IMR-90 (cell line): ENCODE data around the gene ATXN1. TPM values are rescaled to one million over a fixed set of nuclear protein-coding genes. Genes with fewer than 3 reads are reported as not detected.

Experiments
- ATAC-seq: fragments of 200-7000 bp; cut with Tn5 transposase; 2 replicates; pipeline ENCODE4 v1.9.1; 2020; ENCODE audit warnings: low read depth, mild to moderate bottlenecking, moderate library complexity
- BruUV-seq: library from RNA; stranded (reverse); fragments of 400-500 nt; replicated peaks from 2 replicates; lab custom pipeline; 2021; lab: Mats Ljungman, UMichigan
- CTCF ChIA-PET: fragments of 300-600 bp; formaldehyde crosslinking; extraction: SDS; loops from one replicate; lab custom pipeline; 2021; ENCODE audit warnings: antibody characterized with exemption; lab: Yijun Ruan, JAX
- POLR2A ChIA-PET: fragments of 300-600 bp; sonication (Branson Sonifier 250); formaldehyde crosslinking; loops from one replicate; lab custom pipeline; 2022; ENCODE audit warnings: antibody characterized with exemption; ENCODE audit not compliant: unreplicated experiment; lab: Charles Lee
- DNase-seq: peaks from one replicate; pipeline ENCODE4 v3.0.0; 2013
- H2AFZ ChIP-seq: replicated peaks from 2 replicates; pipeline ENCODE3; 2013; ENCODE audit warnings: low read length, mild to moderate bottlenecking; ENCODE audit not compliant: poor library complexity
- H2AK5ac ChIP-seq: 2 replicates; pipeline ENCODE4 v1.6.1; 2013; ENCODE audit warnings: low read depth, low read length, inconsistent platforms
- H2AK9ac ChIP-seq: replicated peaks from 2 replicates; pipeline ENCODE3; 2013; ENCODE audit warnings: mild to moderate bottlenecking, low read depth, low read length, moderate library complexity; ENCODE audit not compliant: poor library complexity
- H2BK120ac ChIP-seq: 2 replicates; pipeline ENCODE4 v1.6.1; 2013; ENCODE audit warnings: low read depth, low read length, inconsistent platforms
- H2BK15ac ChIP-seq: 3 replicates; pipeline ENCODE4 v1.6.1; 2013; ENCODE audit warnings: low read depth, low read length, inconsistent platforms
- H2BK20ac ChIP-seq: 2 replicates; pipeline ENCODE4 v1.6.1; 2013; ENCODE audit warnings: low read depth, mild to moderate bottlenecking, inconsistent platforms, low read length, moderate library complexity
- H2BK5ac ChIP-seq: 2 replicates; pipeline ENCODE4 v1.6.1; 2013; ENCODE audit warnings: mild to moderate bottlenecking, low read depth, low read length, inconsistent platforms; ENCODE audit not compliant: poor library complexity, severe bottlenecking
- H3K14ac ChIP-seq: replicated peaks from 2 replicates; pipeline ENCODE4 v1.6.1; 2013; ENCODE audit warnings: low read depth, low read length, inconsistent platforms
- H3K18ac ChIP-seq: 2 replicates; pipeline ENCODE4 v1.6.1; 2013; ENCODE audit warnings: low read depth, low read length, control low read depth
- H3K23ac ChIP-seq: 2 replicates; pipeline ENCODE4 v1.6.1; 2013; ENCODE audit warnings: low read depth, low read length, inconsistent platforms
- H3K27ac ChIP-seq: 2 replicates; pipeline ENCODE4 v1.5.1; 2013; ENCODE audit warnings: mild to moderate bottlenecking, control low read depth, low read length; ENCODE audit not compliant: insufficient read depth
- H3K27me3 ChIP-seq: 2 replicates; pipeline ENCODE4 v1.6.1; 2013; ENCODE audit warnings: low read length; ENCODE audit not compliant: control insufficient read depth, insufficient read depth
- H3K36me3 ChIP-seq: 2 replicates; pipeline ENCODE4 v1.6.1; 2013; ENCODE audit warnings: low read length, mixed read lengths; ENCODE audit not compliant: control insufficient read depth, insufficient read depth
- H3K4ac ChIP-seq: 2 replicates; pipeline ENCODE4 v1.6.1; 2013; ENCODE audit warnings: low read depth, low read length, inconsistent platforms
- H3K4me1 ChIP-seq: 2 replicates; pipeline ENCODE4 v1.6.1; 2013; ENCODE audit warnings: low read length, mixed read lengths; ENCODE audit not compliant: control insufficient read depth, insufficient read depth
- H3K4me2 ChIP-seq: 2 replicates; pipeline ENCODE4 v1.6.1; 2013; ENCODE audit warnings: low read depth, mild to moderate bottlenecking, control low read depth, low read length, moderate library complexity
- H3K4me3 ChIP-seq: 2 replicates; pipeline ENCODE4 v1.5.1; 2013; ENCODE audit warnings: low read depth, mild to moderate bottlenecking, control low read depth, low read length, moderate library complexity; ENCODE audit not compliant: insufficient read depth
- H3K56ac ChIP-seq: 2 replicates; pipeline ENCODE4 v1.6.1; 2013; ENCODE audit warnings: low read length, inconsistent platforms; ENCODE audit not compliant: insufficient read depth; ENCODE audit errors: extremely low read depth
- H3K79me1 ChIP-seq, 2 experiments: 2 replicates each; pipeline ENCODE4 v1.6.1; 2013; ENCODE audit warnings: low read length in 2 of 2, inconsistent platforms in 1 of 2, low read depth in 1 of 2
- H3K9ac ChIP-seq: 2 replicates; pipeline ENCODE4 v1.6.1; 2013; ENCODE audit warnings: low read depth, low read length, control low read depth
- H3K9me1 ChIP-seq: 2 replicates; pipeline ENCODE4 v1.6.1; 2013; ENCODE audit warnings: low read length, inconsistent platforms; ENCODE audit not compliant: insufficient read depth
- H3K9me3 ChIP-seq: 2 replicates; pipeline ENCODE4 v1.6.1; 2013; ENCODE audit warnings: low read length; ENCODE audit not compliant: control insufficient read depth, insufficient read depth
- H4K20me1 ChIP-seq: 2 replicates; pipeline ENCODE4 v1.6.1; 2013; ENCODE audit warnings: low read length, inconsistent platforms; ENCODE audit not compliant: insufficient read depth
- H4K5ac ChIP-seq: 2 replicates; pipeline ENCODE4 v1.6.1; 2013; ENCODE audit warnings: mild to moderate bottlenecking, low read depth, low read length, control low read depth
- H4K8ac ChIP-seq, 2 experiments: 2 replicates each; pipeline ENCODE4 v1.6.1; 2013; ENCODE audit warnings: low read depth in 2 of 2, low read length in 2 of 2, control low read depth in 1 of 2, inconsistent platforms in 1 of 2
- H4K91ac ChIP-seq: 2 replicates; pipeline ENCODE4 v1.6.1; 2013; ENCODE audit warnings: low read depth, low read length, inconsistent platforms; ENCODE audit not compliant: insufficient read depth
- BHLHE40 ChIP-seq: fragments of 150-350 bp; IDR thresholded peaks from 2 replicates; pipeline ENCODE4 v1.6.1; 2016; ENCODE audit warnings: mild to moderate bottlenecking, low read depth, low read length
- CEBPB ChIP-seq: IDR thresholded peaks from 2 replicates; pipeline ENCODE4 v1.6.1; 2012; ENCODE audit warnings: low read depth, low read length, improper control_type of control experiment
- CHD1 ChIP-seq: IDR thresholded peaks from 2 replicates; pipeline ENCODE4 v1.6.1; 2012; ENCODE audit warnings: low read depth, low read length, improper control_type of control experiment
- ELK1 ChIP-seq: fragments of 150-350 bp; IDR thresholded peaks from 2 replicates; pipeline ENCODE4 v1.6.1; 2016; ENCODE audit warnings: low read depth, mild to moderate bottlenecking, low read length, moderate library complexity, borderline replicate concordance
- FOS ChIP-seq: fragments of 150-350 bp; IDR thresholded peaks from 2 replicates; pipeline ENCODE4 v1.6.1; 2016; ENCODE audit warnings: low read depth, low read length
- MAFK ChIP-seq: IDR thresholded peaks from 2 replicates; pipeline ENCODE4 v1.6.1; 2012; ENCODE audit warnings: low read depth, low read length, improper control_type of control experiment
- MAZ ChIP-seq: IDR thresholded peaks from 2 replicates; pipeline ENCODE4 v1.6.1; 2012; ENCODE audit warnings: low read depth, mild to moderate bottlenecking, low read length, improper control_type of control experiment, moderate library complexity, borderline replicate concordance
- NFE2L2 ChIP-seq: fragments of 150-350 bp; IDR thresholded peaks from 2 replicates; pipeline ENCODE4 v1.6.1; 2016; ENCODE audit warnings: low read depth, mild to moderate bottlenecking, low read length
- POLR2A ChIP-seq: IDR thresholded peaks from 2 replicates; pipeline ENCODE4 v1.6.1; 2012; ENCODE audit warnings: mild to moderate bottlenecking, low read depth, low read length
- RAD21 ChIP-seq: IDR thresholded peaks from 2 replicates; pipeline ENCODE4 v1.6.1; 2012; ENCODE audit warnings: low read length, improper control_type of control experiment
- RCOR1 ChIP-seq: IDR thresholded peaks from 2 replicates; pipeline ENCODE4 v1.6.1; 2012; ENCODE audit warnings: mild to moderate bottlenecking, low read length, improper control_type of control experiment; ENCODE audit not compliant: insufficient replicate concordance
- RFX5 ChIP-seq: IDR thresholded peaks from 2 replicates; pipeline ENCODE4 v1.8.0; 2012; ENCODE audit warnings: low read depth, mild to moderate bottlenecking, low read length, moderate library complexity
- SMC3 ChIP-seq: fragments of 150-350 bp; IDR thresholded peaks from 2 replicates; pipeline ENCODE4 v1.6.1; 2016; ENCODE audit warnings: low read depth, mild to moderate bottlenecking, antibody characterized with exemption, low read length, moderate library complexity
- WGBS, 2 experiments: methylation state at CpG; one replicate each; pipeline versions ENCODE4 v1.1.5 to v1.1.7; 2013; ENCODE audit warnings: missing lambda C conversion rate in 2 of 2; ENCODE audit not compliant: insufficient read length in 1 of 2; ENCODE audit errors: extremely low coverage in 2 of 2; 5-methylcytosine and 5-hydroxymethylcytosine counted together
- dilution Hi-C: fragments of 300-500 bp; cut with HindIII; formaldehyde crosslinking; loops from one replicate; pipeline ENCODE4 v1.14.3; 2018; ENCODE audit warnings: low sequenced_read_pairs; ENCODE audit not compliant: unreplicated experiment
- in situ Hi-C: fragments of 300-500 bp; cut with MboI; formaldehyde crosslinking; loops from 3 replicates; pipeline ENCODE4 v1.14.3; 2019; ENCODE audit warnings: low sequenced_read_pairs, inconsistent platforms, mixed read lengths
- intact Hi-C: fragments of 100-400 bp; cut with micrococcal nuclease; formaldehyde crosslinking; loops from 2 replicates; pipeline ENCODE4 v1.10.0; 2022
- polyA plus RNA-seq, 3 experiments: library from polyadenylated mRNA; depleted of rRNA; stranded (reverse); fragments of >200 nt; gene quantifications; 2 replicates each; pipeline ENCODE4 v1.2.3, GENCODE V29; 2012; ENCODE audit warnings: low replicate concordance in 1 of 3
- total RNA-seq: library from RNA; depleted of rRNA; stranded (reverse); fragments of >200 nt; gene quantifications from 2 replicates; pipeline ENCODE4 v1.2.3, GENCODE V29; 2012
- TF ChIP-seq, protein P1 (sequence below): fragments of 150-350 bp; IDR thresholded peaks from 2 replicates; pipeline ENCODE4 v1.6.1; 2017; ENCODE audit warnings: mild to moderate bottlenecking, antibody characterized with exemption, low read length, low read depth
- TF ChIP-seq, protein P2 (sequence below): conservative IDR thresholded peaks from 2 replicates; pipeline ENCODE4 v1.5.1; 2012; ENCODE audit warnings: mild to moderate bottlenecking, low read depth, low read length, improper control_type of control experiment

The ATXN1 gene
- total and polyA plus RNA-seq, 2 of the 4 experiments (the other 2 are of a cell fraction), result 7.3 to 11.1 TPM

- Histone ChIP-seq H3K56ac (no peak overlapping the region), H3K23ac (no peak overlapping the region), H2AFZ (no peak overlapping the region), H3K27me3 (no peaks in the 10 kb centered on the region), H2BK120ac (no peak overlapping the region), H3K4me3 (no peak overlapping the region), H3K4me1 (peaks cover 11% of the 10 kb centered on the region), H2BK20ac (no peak overlapping the region), H4K5ac (no peak overlapping the region), H3K36me3 (no peaks in the 10 kb centered on the region), H4K20me1 (no peaks in the 10 kb centered on the region), H3K79me1 (peaks cover 0 to 1% of the 10 kb centered on the region in 2 experiments; a peak in 1 of 4 replicates), H3K9me3 (no peaks in the 10 kb centered on the region), H3K4me2 (no peak overlapping the region), H3K14ac (no peak overlapping the region), H2BK5ac (no peak overlapping the region), H3K27ac (no peak overlapping the region), H3K18ac (no peak overlapping the region), H2BK15ac (no peak overlapping the region; the same call in 2 of the 3 replicates), H2AK9ac (no peak overlapping the region), H2AK5ac (no peak overlapping the region), H3K9me1 (peaks cover 17% of the 10 kb centered on the region), H3K4ac (0 out of 2 replicates have a peak overlapping the region, but pooled peaks have one; percentile 1), H3K9ac (no peak overlapping the region), H4K91ac (no peak overlapping the region), H4K8ac (no peak overlapping the region)
- WGBS, 2 experiments, result no CpG with 5 or more reads among the region's 5 CpGs
- no TSS peak for BruUV-seq
- ATAC-seq, result no peak
- in situ Hi-C loops, result no loop called here
- dilution Hi-C loops, result no loop called here
- TF ChIP-seq CHD1 (no peak), MAZ (no peak), FOS (no peak), NFE2L2 (no peak), RFX5 (no peak), CEBPB (no peak), ELK1 (no peak), SMC3 (no peak), POLR2A (no peak), RAD21 (no peak), MAFK (no peak), RCOR1 (no peak), BHLHE40 (no peak)
- TF ChIP-seq, protein P1, sequence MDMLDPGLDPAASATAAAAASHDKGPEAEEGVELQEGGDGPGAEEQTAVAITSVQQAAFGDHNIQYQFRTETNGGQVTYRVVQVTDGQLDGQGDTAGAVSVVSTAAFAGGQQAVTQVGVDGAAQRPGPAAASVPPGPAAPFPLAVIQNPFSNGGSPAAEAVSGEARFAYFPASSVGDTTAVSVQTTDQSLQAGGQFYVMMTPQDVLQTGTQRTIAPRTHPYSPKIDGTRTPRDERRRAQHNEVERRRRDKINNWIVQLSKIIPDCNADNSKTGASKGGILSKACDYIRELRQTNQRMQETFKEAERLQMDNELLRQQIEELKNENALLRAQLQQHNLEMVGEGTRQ, result no peak
- TF ChIP-seq, protein P2, sequence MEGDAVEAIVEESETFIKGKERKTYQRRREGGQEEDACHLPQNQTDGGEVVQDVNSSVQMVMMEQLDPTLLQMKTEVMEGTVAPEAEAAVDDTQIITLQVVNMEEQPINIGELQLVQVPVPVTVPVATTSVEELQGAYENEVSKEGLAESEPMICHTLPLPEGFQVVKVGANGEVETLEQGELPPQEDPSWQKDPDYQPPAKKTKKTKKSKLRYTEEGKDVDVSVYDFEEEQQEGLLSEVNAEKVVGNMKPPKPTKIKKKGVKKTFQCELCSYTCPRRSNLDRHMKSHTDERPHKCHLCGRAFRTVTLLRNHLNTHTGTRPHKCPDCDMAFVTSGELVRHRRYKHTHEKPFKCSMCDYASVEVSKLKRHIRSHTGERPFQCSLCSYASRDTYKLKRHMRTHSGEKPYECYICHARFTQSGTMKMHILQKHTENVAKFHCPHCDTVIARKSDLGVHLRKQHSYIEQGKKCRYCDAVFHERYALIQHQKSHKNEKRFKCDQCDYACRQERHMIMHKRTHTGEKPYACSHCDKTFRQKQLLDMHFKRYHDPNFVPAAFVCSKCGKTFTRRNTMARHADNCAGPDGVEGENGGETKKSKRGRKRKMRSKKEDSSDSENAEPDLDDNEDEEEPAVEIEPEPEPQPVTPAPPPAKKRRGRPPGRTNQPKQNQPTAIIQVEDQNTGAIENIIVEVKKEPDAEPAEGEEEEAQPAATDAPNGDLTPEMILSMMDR, result no peak
- DNase-seq, result no peak
- POLR2A ChIA-PET, result no interaction called here
- intact Hi-C loops, result no loop called here
- CTCF ChIA-PET, result interaction anchor here (0.6 kb wide), 1 partner anchor 466 kb away, joined by 3 read pairs; no protein-coding TSS in a partner anchor
Observed at GRCh38 chr6:16279243-16279642, 482.0 kb downstream of the ATXN1 start.
